ENCODE data around the gene SDF2.
"Not testable (repeated sequence)": the region's sequence is repeated elsewhere in the genome, so short reads cannot be mapped to it uniquely, and the experiment has no call there.

SDF2 gene

GRCh38 chr17:28623696-28624095 lies 38.0 kb downstream of the SDF2 start:
- no peak for DNase-seq

- no peak for DNase-seq
These were observed 39.5 kb downstream of the SDF2 start for GRCh38 chr17:28622186-28622585.

GRCh38 chr17:28620010-28620409 lies 41.7 kb downstream of the SDF2 start:
- DNase-seq: no peak

GRCh38 chr17:28618464-28618863 lies 43.2 kb downstream of the SDF2 start:
- no peak for DNase-seq

- DNase-seq: no peak
These were observed 45.4 kb downstream of the SDF2 start for GRCh38 chr17:28616281-28616680.

GRCh38 chr17:28615260-28615940 lies 46.3 kb downstream of the SDF2 start:
- DNase-seq: no peak

GRCh38 chr17:28613931-28614381 lies 47.8 kb downstream of the SDF2 start, which contains the start of gene RSKR:
RSKR (minus strand) TSS chr17:28614185; CDS start chr17:28614161, 24 bp downstream.
- DNase-seq: no peak

- DNase-seq: peak; percentile 47
These were observed 48.5 kb downstream of the SDF2 start for GRCh38 chr17:28612936-28613872.

- DNase-seq: no peak
These were observed 49.2 kb downstream of the SDF2 start for GRCh38 chr17:28612531-28612930.

GRCh38 chr17:28610376-28610775 lies 51.3 kb downstream of the SDF2 start:
- no peak for DNase-seq

GRCh38 chr17:28604031-28604430 lies 57.7 kb downstream of the SDF2 start:
- DNase-seq: not testable (repeated sequence)

GRCh38 chr17:28599311-28600184 lies 62.2 kb downstream of the SDF2 start:
- DNase-seq: peak; percentile 67

GRCh38 chr17:28598799-28599310 lies 62.9 kb downstream of the SDF2 start, which contains the start of gene SPAG5:
SPAG5 (minus strand) TSS chr17:28599025; CDS start chr17:28598946, 79 bp downstream.
- DNase-seq: peak; percentile 95

GRCh38 chr17:28598389-28598788 lies 63.3 kb downstream of the SDF2 start:
- no peak for DNase-seq
